DMS 273 (cell line): Measurements from ENCODE around the gene BMPR1B.
A peak's percentile ranks its signal among the peaks of the same experiment; 100 is the strongest.
"Not testable (repeated sequence)": the region's sequence is repeated elsewhere in the genome, so short reads cannot be mapped to it uniquely, and the experiment has no call there.

Source experiments
- DNase-seq: peaks from one replicate; lab custom pipeline; 2025; ENCODE audit not compliant: unreplicated experiment; lab: John Stamatoyannopoulos, UW

BMPR1B gene

DNA sequence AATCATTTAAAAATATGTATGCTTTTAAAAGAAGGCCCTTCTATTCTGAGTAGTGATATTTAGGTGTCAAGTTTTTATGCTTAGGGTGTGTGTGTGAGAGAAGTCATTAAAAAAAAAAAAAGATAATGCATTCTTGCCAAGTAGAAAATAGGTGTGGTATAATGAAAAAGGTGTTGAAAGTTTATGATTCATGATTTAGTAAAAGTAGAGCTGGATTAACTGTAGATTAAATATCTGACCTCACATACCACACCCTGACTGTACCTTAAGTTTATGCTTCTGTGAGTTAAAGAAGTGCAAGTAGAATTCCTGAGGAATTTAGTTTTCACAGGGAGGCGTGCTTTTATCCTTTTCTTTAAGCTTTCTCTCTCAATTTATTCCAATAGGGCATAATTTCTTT lies 71.1 kb downstream of the BMPR1B start:
- DNase-seq: no peak

DNA sequence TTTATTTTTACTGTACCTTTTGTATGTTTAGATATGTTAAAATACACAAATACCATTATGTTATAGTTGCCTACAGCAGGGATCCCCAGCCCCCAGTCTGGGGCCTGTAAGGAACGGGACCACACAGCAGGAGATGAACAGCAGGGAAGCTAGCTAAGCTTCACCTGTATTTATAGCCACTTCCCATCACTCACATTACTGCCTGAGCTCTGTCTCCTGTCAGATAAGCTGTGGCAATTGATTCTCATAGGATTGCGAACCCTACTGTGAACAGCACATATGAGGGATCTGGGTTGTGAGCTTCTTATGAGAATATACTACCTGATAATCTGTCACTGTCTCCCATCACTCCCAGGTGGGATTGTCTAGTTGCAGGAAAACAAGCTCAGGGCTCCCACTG lies 73.9 kb downstream of the BMPR1B start:
- no peak for DNase-seq

GRCh38 chr4:94832329-94832728 lies 74.6 kb downstream of the BMPR1B start:
- DNase-seq: not testable (repeated sequence)

GRCh38 chr4:94833394-94833793 lies 75.6 kb downstream of the BMPR1B start:
- DNase-seq: no peak

GRCh38 chr4:94834501-94834900 lies 76.7 kb downstream of the BMPR1B start:
- DNase-seq: no peak

DNA sequence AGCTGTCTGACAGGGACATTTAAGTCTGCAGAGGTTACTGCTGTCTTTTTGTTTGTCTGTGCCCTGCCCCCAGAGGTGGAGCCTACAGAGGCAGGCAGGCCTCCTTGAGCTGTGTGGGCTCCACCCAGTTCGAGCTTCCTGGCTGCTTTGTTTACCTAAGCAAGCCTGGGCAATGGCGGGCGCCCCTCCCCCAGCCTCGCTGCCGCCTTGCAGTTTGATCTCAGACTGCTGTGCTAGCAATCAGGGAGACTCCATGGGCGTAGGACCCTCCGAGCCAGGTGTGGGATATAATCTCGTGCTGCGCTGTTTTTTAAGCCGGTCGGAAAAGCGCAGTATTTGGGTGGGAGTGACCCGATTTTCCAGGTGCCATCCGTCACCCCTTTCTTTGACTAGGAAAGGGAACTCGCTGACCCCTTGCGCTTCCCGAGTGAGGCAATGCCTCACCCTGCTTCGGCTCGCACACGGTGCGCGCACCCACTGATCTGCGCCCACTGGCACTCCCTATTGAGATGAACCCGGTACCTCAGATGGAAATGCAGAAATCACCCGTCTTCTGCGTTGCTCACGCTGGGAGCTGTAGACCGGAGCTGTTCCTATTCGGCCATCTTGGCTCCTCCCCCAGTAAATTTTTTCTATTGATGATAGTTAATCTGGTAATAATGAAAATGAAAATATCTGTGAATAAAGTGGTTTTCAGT lies 83.6 kb downstream of the BMPR1B start:
- DNase-seq: not testable (repeated sequence)

DNA sequence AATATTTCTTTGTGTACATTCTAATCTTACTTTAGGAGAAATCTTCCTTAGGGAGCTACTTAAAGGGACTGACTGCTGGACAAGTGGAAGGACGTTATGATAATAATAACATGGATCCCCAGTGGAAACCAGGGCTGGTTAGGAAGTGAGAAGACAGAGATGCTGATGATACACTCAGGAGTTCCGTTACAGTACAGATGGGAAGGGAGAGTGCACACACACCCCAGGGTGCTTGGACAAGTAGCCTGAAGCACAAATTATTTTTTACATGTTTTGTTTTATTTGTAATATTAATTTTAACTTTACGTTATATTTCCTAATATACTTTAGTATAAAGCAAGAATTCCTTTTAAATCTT lies 84.1 kb downstream of the BMPR1B start:
- no peak for DNase-seq

GRCh38 chr4:94843216-94843615 lies 85.5 kb downstream of the BMPR1B start:
- DNase-seq: peak; percentile 21

GRCh38 chr4:94848326-94848725 lies 90.6 kb downstream of the BMPR1B start:
- no peak for DNase-seq

DNA sequence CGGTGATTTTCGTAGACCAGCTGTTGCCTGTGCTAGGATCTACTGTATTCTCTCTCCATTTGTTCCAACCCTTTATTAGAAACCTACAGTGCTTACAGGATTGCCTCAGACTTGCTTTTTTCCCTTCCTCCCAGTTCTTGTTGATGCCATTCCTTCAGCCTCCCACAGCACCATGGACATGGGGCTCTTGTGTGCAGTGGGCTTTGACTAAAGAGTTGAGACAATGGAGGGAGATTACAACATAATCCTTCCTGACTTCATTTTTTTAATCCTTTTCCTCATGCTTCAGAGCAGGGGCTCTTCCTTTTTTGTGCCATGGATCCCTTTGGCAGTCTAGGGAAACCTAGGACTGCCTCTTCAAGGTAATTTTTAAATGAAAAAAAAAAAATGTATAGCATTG lies 92.1 kb downstream of the BMPR1B start:
- no peak for DNase-seq

DNA sequence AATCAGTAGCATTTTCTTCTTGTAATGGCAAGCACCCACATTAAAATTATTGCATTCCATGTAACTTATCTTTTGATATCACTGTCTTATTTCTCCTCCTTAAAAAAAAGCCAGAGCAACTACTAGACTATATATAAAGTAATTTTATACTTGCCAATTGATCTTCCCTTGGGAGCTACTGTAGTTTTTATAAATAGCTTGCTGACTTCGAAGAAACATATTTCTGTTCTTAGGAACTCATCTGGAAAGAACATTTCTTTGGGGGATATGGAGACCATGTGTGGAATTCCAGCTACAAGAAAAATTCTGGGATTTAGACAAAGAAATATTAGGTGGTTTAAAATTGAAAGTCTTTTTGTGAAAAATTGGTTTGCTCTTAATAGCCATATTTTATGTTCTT lies 94.9 kb downstream of the BMPR1B start:
- DNase-seq: peak; percentile 8

GRCh38 chr4:94856030-94856429 lies 98.3 kb downstream of the BMPR1B start:
- DNase-seq: peak; percentile 66

GRCh38 chr4:94870146-94870545 lies 112.4 kb downstream of the BMPR1B start:
- DNase-seq: no peak

DNA sequence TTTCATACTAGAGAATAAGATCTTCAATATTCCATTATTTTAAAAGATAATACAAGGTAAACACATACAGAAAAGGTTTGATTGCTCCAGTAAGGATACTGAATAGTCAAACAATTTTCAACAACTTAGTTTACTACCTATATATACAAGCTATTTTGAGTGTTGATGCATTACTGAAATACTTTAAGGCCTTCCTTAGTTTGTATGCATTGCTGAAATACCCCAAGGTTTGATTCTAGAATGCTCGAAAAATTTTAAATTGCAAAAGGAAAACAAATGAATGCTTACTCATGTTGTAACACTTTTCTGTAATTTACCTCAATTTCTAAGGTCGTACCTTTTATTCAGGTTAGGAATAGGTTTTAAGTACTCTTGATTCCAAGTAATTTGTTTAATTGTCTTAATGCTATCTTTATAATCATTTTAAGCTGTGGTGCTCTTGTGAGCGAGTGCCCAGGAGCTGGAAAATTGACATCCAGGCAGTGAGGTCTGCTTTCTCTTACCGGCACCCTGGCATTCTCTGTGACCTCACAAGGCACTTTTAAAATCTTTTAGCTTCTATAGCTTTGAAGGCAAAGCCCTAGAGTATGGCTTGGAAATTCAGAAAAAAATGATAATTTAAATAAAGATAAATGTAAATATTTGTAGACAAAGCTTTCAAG lies 114.0 kb downstream of the BMPR1B start:
- DNase-seq: no peak

DNA sequence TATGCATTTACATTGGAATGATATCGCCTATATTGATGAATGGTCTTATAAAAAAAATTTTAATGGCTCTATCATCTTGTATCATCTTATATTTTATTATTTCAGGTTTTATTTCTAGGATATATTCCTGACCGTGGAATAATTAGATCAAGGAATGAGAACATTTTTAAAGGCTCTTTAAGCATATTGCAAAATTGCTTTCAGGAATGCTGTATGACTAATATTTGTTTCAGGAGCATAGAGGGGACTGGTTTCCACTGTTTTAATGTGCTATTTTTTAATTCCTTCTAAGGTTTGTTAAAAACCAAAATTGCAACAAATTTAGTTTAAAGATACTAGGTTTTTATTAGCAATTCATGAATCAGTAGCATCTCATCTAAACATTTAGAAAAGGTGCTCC lies 120.2 kb downstream of the BMPR1B start:
- DNase-seq: no peak

DNA sequence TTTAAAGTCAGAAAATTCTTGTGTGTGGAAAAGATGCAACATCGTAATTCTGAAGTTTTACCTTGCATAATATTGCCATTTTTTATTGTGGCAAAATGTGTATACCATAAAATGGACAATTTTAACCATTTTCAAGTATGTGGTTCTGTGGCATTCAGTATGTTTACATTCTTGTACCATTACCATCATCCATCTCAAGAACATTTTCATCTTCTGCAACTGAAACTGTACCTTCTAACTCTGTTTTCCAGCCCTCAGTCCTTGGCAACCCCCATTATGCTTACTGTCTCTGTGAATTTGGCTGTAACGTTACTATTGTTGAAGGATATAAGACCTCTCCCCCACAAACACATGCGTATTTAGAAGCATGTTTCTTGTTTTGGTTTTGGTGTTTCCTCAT lies 123.2 kb downstream of the BMPR1B start:
- no peak for DNase-seq

DNA sequence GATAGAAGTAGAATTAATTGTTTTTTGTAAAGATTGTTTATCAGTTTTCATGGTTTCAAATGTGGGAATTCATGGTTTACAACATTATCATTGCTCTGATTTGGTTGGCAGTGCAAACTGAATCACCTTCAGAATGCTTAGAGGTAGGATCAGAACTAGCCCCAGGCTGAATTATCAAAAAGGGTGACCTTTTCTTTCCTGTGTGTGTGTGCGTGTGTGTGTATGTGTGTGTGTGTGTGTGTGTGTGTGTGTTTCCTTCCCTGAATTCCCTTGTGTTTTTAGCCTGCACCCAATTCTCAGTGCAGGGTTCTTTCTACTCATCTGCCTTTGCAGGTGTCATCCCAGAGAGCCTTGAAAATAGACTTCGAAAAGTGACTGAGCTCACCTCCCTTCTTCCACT lies 125.0 kb downstream of the BMPR1B start:
- DNase-seq: no peak

GRCh38 chr4:94887027-94887426 lies 129.3 kb downstream of the BMPR1B start:
- DNase-seq: no peak

DNA sequence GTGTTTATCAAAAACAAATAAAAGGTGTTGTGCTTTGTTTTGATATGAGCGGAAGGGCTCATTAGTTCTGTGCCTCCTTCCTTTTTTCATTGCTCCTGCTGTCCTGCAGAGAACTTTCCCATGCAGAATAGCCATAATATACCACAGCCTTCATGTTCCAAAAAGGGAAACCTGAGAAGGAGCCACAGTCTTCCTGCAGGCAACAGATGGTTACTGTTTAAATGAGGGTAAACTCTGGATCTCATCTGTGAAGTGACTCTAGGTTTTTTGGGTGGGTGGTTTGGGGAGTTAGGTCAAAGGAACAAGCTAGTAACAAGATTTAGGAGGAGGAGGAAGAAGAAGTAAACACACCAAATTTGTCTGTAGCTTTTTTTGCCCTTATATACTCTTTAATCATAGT lies 131.8 kb downstream of the BMPR1B start:
- peak; percentile 89 for DNase-seq

DNA sequence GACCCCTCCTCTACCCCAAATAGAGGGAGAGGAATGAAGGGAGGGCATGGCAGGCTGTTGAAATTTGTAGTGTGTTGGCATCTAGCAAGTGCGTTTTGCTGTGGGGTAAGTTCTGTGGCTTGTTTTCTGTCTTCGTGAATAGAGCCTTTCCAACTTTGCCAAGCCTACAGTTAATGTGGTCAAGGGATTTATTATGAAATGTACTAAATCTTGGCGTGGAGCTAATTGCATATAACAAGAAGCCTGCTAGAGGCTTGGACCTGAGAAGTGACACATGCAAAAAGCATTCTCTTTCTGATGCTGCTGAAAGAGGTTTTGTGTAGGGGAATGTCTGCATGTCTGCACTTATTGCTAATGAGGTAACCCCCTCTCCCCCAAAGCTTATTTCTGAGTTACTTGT lies 132.2 kb downstream of the BMPR1B start:
- peak; percentile 79 for DNase-seq

DNA sequence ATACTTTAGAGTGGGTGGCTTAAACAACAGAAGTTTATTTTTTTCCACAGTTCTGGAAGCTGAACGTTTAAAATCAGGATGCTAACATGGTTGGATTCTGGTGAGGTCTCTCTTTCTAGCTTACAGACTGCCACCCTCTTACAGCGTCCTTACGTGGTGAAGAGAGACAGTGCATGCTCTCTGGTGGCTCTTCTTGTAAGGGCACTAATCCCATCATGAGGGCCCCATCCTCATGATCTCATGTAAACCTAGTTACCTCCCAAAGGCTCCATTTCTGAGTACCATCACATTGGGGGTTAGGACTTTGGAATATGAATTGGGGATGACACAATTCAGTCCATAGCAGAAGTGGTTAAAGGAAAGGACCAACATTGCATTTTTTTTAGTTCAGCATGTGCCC lies 132.8 kb downstream of the BMPR1B start:
- DNase-seq: no peak

- peak; percentile 87 for DNase-seq
Measured at GRCh38 chr4:94892051-94892450, 134.3 kb downstream of the BMPR1B start.

GRCh38 chr4:94895081-94895480 lies 137.3 kb downstream of the BMPR1B start:
- DNase-seq: no peak
